Activated CD4-positive, alpha-beta T cell treated with anti-CD3 and anti-CD28 coated beads, Interleukin-2, amount 50 U/mL, for 24 hours (primary cell): Measurements from ENCODE around the gene ATXN7L1.
"Not testable (repeated sequence)": the region's sequence is repeated elsewhere in the genome, so short reads cannot be mapped to it uniquely, and the experiment has no call there.

Source experiments
- DNase-seq, 2 donors: peaks; one replicate each; pipeline ENCODE4 v3.0.0-alpha.2; 2020; ENCODE audit warnings: low read depth in 1 of 2, low spot score in 1 of 2

The ATXN7L1 gene

DNA sequence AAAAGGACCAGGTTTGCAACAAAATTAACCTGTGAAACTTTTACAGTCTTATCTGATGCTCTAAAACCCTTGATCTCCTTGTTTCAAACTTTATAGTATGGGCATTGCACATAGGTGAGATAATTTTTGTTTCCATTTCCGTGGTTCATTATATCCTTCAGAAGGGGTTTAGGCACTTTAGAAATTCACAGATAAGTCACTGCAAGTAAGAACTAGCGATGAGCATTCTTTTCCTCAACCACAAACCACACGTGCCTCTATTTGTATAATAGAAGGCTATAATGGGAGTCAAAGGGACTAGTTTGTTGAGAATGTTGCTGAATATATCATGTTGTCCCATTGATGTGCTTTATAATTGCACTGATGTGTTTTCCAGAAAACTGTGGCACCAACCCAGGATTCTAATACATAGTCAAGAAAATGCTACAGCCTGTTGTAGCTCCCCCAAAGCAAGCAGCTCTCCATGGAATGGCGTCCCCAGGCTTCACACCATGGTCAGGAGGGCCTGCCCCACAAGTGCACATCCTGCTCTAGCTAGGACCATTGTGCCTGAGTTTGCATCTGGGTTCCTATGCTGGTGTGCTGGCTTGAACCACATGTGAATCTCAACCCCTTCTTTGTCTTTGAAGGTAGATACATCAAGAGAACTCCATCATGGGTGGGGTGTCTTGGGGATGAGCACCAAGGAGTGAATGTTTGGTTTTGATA lies 14.0 kb upstream of the ATXN7L1 start:
- DNase-seq, result peak in 1 of 2 donors; percentile 65

DNA sequence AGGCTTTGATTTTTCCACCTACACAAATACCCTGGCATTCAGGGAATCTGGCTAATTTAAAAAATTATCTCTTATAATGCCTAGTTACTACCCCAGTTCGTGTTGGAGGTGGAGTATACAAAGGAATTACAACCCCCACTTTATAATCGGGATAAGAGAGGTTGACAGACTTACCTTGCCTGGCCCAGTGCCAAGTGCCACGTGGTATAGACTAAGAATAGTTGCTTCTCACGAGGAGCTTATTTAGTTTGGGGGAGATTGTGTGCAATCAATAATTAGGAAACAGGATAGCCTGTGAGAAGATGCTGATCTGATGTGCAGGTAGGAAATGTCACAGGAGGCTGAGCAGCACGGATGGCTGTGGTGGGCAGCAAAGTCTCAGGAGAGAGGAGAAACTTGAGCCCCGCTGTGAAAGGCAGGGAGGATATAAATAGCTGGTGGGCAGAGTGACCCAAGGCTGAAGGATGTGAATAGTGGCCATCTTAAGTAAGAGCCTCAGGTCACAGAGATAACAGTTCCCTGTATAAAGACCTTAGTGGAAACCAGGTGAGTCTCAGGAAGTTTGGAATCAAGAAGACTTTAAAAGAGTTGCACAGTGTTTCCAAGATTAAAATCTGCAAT lies 11.3 kb upstream of the ATXN7L1 start:
- DNase-seq, result no peak

DNA sequence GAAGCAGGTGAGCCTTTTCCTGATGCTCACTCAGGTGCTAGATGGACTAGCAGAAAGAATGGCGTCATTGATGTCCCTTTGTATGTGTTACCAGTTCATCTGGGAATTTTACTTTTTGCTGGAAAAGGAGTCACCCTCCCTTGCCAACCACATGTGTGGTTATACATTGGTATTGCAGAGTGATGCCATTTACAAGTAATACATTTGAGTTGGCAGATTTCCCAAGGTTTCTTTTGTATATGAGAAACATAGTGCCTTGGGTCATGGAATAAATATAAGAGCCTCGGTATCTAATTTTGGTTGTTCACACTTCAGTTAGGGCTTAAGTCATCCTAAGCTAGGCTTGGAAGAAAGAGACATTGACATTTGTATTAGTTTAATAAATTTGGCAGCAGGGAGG lies 10.4 kb upstream of the ATXN7L1 start:
- no peak for DNase-seq

DNA sequence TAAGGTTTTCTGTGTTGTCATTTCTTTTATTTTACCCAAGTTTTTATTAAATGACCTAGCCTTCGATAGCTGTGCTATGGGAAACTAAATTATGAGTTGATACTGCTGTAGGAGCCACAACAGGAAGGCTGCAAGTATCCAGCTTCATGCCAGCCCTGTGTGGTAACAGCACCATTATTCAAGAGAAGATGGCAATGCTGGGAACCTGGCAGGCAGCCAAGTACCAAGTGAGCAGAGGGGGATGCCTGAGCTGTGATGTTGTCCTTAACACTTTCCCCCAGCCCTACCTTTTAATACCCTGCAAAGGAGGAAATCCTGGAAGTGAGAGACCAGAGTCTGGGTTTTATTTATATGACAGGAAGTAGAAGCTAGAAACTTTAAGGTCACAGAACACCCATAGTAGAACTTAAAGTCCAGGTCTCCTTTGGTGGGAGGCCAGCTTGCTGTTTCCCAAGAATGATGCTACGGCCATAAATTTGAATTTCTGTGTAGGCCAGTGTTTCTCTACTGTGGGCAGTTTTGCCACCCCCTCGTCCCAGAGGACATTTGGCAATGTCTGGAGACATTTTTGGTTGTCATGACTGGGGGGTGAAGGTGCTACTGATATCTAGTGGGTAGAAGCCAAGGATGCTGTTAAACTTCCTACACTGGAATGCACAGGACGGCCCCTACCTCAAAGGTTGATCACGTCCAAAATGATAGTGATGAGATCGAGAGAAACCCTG lies 9.2 kb upstream of the ATXN7L1 start:
- DNase-seq, result no peak

DNA sequence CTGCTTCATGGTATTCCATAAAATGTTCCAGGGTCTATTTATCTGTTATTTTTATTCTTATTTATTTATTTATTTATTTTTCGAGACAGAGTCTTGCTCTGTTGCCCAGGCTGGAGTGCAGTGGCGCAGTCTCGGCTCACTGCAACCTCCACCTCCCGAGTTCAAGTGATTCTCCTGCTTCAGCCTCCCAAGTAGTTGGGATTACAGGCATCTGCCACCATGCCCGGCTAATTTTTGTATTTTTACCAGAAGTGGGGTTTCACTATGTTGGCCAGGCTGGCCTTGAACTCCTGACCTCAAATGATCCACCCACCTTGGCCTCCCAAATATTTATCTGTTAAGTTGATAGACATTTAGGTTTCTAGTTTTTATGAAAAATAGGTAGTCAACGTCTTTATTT lies 6.8 kb upstream of the ATXN7L1 start:
- DNase-seq, result not testable (repeated sequence)

DNA sequence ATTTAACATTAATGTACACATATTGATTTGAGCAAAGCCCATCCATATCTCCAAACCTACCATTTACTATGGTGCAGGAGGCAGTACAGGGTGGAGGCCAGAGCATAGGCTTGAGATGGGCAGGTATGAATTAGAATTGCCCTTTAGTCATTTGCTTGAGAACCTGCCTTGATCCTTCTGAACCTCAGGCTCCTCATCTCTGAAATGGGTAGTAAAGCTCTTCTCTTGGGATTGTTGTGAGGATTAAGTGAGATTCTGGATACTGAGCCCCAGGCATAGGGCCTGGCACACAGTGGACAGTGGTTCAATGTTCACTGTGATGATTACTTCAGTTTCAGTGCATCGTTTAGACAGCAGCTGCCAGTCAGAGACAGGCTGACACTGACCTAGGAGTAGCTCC lies 5.0 kb upstream of the ATXN7L1 start:
- DNase-seq, result no peak

DNA sequence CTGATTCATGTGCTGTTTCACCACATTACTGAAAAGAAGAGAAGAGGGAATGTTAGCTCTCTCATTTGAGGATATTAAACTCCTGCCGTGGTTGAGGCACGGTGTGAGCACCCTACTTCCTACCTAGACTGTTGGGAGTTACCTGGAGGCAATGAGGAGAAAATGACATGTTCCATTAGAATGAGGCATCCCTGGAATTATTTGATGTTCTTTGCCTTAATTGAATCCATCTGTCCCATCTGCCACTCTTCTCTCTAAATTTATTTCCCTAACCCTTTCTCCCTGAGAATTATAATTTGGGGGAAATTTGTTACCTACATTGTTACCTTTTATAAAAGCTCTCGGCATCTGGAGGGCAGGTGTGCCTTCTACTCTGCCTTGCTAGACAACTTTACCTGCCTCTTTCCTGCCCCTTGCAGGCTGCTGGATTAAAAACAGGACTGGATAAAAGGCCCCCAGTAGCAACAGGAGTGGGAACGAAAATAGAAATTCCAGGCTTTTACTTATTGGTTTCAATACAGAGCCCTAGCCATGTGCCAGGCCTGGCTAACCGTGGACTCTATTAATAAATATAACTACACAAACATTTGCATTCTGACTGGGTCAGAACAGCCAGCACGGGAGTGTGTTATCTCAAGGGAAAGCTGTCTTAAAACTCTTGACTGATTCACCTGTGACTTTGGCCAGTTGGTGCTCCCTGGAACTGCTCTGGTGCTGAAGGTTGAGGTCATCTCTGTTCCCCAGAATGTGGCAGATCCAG lies 4.4 kb upstream of the ATXN7L1 start:
- no peak for DNase-seq

DNA sequence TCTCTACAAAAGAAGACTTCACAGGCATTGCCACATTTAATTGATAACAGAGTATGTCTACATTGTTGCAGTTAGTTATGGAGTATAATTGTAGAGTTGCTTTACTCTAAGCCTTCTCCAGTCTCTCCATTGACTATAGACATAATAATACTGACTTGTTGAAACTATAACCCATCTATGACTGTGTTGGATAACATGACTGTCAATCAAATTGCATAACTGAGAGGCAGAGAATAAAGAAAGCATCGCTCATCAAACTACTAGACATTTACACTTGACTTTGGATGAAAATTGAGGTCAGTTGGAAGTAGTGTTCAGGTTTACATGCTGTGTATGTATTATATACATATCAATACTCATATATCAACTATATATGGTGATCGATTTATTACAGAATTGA lies 3.4 kb upstream of the ATXN7L1 start:
- DNase-seq, result no peak

DNA sequence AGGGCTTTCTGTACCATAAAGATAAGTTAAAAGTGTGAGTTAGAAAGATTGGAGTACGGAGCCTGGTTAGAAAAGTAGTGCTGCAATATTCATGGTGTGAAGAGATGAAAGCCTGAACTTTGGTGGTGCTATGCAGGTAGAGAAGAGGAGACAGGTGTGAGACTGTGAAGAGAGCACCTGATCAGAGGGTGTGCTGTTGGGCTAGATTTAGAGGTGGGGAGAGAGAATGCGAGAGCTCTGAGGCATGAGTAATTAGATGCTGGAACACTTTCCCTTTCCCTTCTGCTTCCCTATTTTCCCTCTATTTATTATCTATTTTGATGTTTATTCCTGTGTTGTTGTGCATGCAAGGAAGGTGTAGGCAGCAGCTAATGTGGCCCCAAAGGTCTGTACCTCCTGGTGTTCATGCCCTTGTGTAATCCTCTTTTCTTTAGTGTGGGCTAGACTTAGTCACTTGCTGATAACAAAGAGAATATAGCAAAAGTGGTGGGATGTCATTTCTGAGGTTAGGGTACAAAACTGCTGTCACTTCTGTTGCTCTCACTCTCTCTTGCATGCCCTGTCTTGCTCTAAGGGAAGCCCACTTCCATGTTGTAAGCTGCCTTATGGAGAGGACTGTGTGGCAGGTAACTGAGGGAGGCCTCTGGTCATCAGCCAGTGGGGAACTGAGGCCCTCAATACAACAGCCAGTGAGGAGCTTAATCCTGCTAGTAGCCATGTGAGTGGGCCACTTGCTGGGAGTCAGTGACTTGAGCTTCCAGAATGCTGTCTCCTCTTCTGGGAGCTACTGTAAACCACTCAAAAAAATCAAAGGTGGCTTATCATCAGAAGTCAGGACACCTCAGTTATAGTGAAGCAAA lies 2.6 kb upstream of the ATXN7L1 start:
- no peak for DNase-seq

DNA sequence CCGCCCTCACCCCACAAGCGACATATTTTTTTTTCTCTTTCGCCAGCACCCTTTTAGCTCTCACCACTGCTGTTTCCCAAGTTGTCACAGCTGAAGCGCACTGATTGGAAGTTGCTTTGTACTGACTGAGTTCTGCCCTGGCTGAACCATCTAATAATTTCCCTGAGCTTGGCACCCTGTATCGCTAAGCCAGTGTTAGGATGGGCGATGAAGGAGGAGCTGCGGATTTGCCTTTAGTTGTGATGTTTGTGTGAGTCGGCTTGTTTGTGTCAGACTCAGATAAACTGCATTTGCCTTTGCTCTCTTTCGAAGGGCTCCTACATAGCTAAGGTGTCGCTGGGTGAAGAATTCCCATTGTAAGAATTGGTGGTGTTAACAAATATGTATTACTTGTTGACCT lies 1.3 kb upstream of the ATXN7L1 start:
- no peak for DNase-seq

DNA sequence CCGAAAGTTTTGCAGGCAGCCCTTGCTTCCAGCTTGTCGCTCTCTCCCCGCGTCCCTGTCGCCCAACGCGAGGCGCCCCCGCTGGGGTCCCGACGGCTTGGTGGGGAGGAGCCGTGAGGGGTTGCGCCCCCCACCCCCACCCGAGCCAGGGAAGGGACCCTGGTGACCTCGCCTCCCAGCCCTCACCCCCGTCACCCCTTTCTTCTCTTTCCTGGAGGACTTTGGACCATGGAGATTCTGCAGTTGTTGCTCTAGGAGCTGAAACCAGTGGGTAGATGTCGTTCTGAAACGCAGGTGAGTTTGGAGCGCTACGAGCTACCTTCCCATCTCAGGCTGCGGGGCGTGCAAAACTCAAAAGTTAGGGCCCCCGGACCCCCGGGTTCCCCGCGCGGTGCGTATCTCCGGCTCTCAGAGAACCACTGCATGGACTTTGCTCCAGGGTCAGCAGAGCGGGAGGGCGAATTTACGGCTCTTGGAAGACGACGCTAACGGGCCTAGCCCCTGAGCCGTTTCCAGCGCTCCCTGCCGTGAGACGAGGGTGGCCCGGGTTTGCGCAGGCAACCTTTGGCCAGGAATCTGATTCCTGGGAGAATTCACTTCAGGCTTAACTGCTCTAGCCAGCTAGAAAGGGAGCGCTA lies 684 bp upstream of the ATXN7L1 start:
- DNase-seq, result no peak

DNA sequence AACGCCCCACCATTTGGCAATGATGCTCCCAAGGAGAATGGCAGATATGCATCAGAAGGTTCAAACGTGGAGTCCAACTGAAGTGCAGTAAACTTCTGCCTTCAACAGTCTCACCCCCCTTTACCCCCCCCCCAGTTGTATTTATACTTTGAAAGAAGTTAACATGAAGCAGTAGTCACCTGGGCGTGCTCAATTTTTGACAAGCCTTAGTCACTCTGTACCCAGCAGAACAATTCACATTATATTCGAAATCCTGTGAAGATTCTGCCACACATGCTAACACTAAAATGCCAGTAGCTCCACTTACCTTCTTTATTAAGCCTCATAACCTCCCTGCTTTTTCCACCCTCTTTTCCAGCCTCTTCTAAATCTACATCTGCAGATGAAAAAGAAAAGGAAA lies 894 bp downstream of the ATXN7L1 start:
- no peak for DNase-seq

DNA sequence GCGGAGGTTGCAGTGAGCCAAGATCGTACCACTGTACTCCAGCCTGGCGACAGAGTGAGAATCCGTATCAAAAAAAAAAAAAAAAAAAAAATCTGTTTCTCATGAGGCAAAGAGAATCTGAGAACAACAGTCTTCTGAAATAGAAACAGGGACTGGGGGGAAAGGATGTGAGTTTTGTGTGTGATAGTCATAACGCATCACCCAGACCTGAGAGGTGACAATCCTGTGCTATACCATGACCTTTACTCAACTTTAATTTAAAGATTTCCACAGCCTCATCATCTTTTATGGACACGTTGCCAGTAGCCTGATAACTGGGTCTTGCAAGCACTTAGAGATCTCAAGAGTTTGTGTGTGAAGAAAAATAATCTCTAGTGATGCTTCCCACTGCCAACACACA lies 2.3 kb downstream of the ATXN7L1 start:
- DNase-seq, result no peak

DNA sequence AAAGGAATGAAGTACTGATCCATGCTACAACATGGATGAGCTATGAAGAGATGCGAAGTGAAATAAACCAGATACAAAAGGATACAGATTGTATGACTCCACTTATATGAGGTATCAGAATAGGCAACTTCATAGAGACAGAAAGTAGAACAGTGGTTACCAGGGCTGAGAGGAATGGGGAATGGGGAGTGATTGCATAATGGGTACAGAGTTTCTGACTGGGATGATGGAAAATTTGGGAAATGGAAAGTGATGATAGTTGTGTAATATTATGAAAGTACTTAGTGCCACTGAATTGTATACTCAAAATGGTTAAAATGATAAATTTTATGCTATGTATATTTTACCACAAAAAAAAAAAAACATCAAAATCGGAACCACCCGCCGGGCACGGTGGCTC lies 3.9 kb downstream of the ATXN7L1 start:
- DNase-seq, result no peak

DNA sequence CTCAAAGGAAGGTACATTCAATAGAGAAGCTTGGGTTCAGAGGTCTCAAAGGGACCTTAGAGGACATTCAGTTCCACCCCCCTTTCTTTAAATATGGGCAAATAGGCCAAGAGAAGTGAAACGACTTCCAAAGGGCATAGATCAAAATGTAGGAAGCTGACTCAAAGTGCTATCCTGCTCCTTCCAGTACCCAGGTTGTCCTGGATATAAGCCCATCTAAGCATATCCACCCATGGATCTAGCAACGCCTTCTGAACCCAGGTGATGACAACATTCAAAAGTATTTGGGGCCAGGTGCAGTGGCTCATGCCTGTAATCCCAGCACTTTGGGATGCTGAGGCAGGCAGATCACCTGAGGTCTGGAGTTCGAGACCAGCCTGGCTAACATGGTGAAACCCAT lies 5.3 kb downstream of the ATXN7L1 start:
- no peak for DNase-seq

DNA sequence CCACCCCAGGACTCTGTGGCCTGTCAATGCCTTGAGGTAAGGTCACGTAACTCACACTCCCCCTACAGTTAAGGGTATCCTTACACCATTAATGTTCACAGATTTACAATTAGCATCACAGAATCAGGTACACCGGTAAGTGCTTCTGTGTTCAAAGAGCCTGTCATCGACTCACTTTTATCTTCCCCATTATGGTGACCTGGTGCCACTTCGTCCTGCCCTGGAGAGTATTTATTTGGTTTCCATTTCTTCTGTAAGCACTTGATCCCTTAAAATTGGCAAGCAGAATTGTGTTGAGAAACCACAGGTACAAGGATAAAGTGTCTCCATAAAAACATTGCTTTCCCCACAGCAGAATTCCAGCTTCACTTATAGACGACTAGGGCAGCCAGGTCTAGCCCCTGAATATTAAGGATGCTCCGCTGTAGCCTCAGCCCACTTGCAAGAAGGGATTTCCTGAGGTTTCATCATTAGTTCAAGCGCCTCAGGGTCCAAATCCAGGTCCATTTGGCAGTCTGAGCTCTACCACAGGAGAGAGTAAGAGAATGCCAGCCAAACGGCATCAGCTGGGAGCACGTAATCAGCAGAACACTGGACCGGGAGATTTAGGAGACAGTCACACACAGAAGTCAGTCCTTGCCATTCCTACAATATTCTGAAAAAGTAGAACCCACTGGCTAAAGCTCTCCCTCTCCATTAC lies 10.1 kb downstream of the ATXN7L1 start:
- no peak for DNase-seq

DNA sequence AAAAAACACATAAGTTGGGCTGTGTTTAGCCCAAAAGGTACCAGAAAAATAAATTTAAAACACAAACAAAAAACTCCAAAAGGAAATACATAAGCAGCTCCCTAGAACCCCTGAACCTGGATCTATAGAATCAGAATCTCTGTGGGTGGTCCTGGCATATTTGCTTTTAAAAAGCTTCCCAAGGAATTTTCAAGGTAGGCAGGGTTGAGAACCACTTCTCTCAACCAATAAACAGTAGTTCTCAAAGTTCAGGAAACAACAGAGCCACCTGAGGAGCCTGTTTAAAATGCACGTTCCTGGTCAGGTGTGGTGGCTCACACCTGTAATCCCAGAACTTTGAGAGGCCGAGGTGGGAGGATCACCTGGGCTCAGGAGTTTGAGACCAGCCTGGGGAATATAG lies 12.5 kb downstream of the ATXN7L1 start:
- no peak for DNase-seq

DNA sequence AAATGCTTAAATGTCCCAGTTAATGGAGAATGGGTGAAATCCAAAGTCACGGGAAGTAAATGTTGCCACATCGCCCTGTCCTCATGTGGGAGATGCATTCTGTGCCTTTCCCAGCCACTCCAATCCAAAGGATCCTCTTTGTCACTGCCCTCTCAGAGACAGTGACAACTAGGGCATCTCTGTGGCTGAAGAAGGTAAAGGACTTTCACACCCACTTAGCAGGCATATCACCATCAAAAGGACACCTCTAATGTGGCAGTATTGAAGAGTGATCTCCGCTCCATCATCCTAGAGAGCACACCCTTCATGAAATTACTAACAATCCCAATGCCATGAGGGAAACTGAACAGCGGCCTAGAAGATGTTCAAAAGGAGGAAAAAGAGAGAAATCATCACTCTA lies 13.6 kb downstream of the ATXN7L1 start:
- DNase-seq, result no peak

DNA sequence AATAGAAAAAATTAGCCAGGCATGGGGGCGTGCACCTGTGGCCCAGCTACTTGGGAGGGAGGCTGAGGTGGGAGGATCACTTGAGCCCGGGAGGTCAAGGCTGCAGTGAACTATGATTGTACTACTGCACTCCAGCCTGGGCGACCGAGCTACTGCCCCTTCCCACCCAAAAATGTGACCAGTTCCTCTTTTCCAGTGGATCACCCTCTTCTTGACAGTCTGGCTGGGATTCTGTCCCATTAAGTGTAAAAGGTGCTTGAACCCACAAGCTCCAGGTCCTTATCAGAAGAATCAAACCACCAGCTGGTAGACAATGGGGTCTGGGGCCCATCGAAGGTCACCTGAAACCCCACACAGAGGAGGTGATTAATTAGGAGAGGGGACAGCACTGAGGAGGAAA lies 14.1 kb downstream of the ATXN7L1 start:
- DNase-seq, result no peak

DNA sequence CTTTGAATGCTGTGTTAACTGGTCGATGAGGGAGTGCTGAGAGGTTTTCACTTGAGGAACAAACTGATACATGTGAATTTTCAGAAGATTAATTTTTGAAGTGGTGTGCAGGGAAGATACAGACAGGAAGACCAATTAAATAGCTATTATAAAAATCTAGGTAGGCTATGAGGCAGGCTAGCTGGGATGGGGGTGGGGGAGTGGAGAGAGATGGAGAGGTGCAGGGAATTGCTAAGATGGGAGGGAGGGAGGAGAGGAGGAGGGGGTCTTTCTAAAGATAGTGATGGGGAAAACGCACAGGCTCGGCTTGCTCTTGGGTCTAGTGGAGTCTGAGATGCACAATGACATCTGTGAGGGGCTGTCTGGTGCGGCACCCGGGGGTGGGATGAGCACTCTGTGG lies 15.2 kb downstream of the ATXN7L1 start:
- DNase-seq, result no peak
